ENCODE results near the gene IL17RD.

GRCh38 chr3:57169872-57170623, 4.9 kb upstream of the IL17RD start:
- TF ChIP-seq CTCF (IDR thresholded peaks at IDR 0.05) (peak; percentile 68 to 89 (median 87)), POLR2A (IDR thresholded peaks at IDR 0.05) (no peak)
